ENCODE measurements around the gene LPAR6.
"Not testable (repeated sequence)": the region's sequence is repeated elsewhere in the genome, so short reads cannot be mapped to it uniquely, and the experiment has no call there.

Gene LPAR6, protein sequence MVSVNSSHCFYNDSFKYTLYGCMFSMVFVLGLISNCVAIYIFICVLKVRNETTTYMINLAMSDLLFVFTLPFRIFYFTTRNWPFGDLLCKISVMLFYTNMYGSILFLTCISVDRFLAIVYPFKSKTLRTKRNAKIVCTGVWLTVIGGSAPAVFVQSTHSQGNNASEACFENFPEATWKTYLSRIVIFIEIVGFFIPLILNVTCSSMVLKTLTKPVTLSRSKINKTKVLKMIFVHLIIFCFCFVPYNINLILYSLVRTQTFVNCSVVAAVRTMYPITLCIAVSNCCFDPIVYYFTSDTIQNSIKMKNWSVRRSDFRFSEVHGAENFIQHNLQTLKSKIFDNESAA

DNA sequence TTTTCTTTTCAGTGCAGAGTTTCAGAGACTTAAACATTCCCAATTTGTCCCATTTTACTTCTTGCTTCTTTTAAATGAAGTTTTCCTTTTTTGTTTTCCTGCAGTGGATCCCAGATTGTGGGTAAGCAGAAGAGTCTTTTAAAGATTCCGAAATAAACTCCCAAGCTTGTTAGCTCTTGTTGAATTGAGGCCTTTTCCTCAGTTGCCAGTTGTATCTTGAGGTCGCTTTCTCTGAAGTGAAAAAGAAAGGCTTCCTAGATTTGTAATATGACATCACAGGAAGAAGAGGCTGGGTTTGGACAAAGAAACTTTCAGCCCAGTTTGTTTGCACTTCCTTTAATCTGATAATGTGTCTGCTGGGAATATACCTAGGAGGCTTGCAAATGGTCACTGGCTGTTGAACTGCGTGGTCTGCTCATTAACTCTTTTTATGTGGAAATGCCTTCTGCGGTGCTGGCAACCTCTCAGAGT, at the start of gene LPAR6:
Gene LPAR6 (minus strand): TSS at position 233 of the 471 bp plus-strand sequence. CDS start 690 bp downstream, outside the sequence.
- DNase-seq: no peak

DNA sequence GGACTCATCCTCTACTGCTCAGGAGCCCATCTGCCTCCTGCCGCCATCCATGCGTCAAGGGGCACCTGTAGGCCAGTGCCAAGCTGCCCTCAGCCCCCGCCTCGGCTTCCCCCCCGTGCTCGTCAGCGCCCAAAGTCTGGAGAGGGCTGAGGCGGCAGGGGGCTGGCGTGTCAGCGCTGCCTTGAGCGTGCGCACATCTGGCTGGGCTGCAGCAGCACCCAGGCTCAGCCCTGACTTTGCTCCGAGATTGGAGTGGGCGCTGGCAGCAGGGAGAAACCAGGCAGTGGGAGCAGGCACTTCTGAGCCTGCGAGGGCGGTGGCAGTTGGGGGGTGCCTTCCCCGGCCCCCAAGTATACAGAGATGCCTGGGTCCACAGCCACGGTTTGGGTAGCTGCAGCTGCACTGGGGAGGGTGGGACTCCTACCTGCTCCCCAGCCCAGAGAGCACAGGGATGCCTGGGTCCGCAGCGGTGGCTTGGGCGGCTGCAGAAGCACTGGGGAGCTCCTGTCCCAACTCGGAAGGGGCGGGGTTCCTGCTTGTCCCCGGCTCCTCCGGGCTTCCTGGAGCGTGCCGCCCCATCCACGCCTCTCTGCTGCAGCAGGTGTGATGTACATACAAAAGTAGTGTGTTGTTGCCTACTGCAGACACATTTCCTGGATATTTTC, 44.8 kb upstream of the LPAR6 start:
- DNase-seq: no peak

DNA sequence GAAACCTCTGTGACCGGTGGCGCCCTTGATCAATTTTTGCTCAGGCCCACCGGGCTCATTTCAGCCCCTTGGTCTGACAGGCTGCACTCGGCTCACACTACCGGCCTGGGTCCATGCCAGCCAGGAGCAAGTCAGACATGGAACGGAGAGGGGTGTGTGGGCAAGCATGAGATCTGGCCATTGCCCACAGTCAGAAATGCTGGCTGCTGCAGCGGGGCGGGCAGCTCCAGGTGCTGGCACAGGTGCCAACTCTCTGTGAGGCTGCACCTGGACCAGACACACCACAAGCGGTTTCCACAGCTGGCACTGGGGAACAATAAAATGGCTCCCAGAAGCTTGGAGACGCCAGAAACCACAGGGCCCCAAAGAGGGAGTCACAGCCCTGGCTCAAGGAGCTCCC, 43.6 kb upstream of the LPAR6 start:
- no peak for DNase-seq

DNA sequence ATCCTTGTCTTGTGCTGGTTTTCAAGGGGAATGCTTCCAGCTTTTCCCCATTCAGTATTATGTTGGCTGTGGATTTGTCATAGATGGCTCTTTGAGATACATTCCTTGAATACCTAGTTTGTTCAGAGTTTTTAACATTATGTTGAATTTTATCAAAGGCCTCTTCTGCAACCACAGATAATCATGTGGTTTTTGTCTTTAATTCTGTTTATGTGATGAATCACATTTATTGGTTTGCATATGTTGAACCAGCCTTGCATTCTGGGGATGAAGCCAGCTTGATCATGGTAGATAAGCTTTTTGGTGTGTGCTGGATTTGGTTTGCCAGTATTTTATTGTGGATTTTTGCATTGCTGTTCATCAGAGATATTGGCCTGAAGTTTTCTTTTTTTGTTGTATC, 38.3 kb upstream of the LPAR6 start:
- not testable (repeated sequence) for DNase-seq

DNA sequence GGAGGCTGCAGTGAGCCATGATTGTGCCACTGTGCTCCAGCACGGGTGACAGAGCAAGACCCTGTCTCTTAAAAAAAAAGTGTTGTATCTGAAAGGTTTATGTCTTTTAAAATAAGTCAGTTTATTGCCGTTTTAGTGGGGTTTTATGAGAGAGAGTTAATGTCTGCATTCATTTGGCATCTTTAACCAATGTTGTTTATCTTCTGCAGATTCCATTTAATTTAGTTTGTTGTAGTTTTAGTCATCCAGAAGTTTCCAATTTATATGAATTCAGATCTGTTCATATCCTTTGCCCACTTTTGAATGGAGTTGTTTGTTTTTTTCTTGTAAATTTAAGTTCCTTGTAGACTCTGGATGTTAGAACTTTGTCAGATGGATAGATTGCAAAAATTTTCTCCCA, 36.7 kb upstream of the LPAR6 start:
- no peak for DNase-seq

DNA sequence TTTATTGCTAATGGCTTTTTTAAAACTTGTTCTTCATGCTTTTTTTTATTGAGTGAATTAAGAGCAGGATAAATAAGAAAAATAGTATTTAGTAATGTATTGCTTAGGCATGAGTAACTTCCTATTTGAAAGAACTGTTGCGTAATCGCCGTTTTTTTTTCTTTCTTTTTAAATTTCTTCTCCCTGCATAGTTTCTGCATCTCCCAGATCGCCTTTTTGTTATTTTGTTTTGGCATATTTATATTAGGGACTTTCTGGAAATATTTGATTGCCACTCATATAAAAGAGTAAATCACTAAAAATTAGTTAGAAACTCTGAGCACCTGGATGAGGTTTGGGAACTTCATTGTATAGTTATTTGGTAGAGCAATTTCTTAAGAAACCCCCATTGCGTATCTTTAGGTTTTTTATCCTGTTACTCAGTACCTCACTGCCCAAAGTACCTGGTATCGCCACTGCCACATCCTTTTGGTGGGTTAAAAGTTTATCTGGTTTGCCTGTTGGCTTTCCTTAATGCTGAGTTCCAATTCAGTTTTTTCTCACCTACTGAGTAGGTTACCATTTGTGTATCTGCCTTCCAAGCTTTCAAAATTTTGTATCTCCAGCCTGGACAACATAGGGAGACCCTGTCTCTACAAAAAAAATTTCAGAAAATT, 36.2 kb upstream of the LPAR6 start:
- DNase-seq: peak in 1 of 2 donors; percentile 42

DNA sequence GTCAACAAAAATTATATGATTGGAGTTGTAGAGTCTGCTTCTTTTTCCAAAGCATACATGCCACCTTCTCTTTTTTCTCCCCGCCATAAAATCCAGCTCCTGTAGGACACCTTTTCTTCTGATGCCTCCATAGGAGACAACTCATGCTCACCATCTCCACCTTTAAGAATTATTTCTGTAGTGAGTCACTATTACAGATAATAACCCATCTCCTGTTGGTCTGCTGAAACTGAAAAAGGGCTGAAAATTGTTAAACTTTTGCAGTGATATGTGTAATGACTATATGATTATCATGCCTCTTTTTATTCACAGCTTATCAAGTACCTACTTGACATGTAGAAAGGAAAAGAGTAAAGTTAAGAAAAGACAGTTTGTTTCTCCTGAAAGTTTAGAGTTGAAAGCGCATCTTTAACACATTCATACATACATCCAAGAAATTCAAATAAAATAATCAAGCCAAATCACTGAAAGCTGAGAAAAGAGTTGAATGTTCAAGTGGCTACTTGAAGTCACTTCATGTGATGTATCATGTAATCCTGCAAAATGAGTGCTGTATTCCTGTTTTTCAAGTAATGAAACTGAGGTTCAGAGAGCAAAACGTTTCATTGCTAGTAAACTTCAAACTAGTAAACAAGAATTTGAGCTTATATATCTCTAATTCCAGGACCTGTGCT, 35.5 kb upstream of the LPAR6 start:
- no peak for DNase-seq

DNA sequence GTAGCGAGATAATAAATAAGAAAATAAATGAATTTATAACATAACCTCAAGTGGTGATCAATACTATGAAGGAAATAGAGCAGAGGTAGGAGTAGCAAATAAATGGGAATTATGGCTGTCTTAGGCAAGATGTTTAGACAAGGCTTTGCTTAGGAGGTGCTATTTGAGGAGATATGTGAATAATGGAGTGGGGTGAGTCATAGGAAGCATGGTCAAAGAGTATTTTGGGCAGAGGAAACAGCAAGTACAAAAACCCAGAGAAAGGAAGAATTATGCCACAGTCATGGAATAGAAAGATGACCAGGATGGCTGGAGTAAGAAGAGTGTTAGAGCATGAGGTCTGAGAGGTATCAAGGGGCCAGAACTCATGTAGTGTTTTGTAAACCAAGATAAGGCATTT, 33.6 kb upstream of the LPAR6 start:
- DNase-seq: peak in 1 of 2 donors; percentile 69

DNA sequence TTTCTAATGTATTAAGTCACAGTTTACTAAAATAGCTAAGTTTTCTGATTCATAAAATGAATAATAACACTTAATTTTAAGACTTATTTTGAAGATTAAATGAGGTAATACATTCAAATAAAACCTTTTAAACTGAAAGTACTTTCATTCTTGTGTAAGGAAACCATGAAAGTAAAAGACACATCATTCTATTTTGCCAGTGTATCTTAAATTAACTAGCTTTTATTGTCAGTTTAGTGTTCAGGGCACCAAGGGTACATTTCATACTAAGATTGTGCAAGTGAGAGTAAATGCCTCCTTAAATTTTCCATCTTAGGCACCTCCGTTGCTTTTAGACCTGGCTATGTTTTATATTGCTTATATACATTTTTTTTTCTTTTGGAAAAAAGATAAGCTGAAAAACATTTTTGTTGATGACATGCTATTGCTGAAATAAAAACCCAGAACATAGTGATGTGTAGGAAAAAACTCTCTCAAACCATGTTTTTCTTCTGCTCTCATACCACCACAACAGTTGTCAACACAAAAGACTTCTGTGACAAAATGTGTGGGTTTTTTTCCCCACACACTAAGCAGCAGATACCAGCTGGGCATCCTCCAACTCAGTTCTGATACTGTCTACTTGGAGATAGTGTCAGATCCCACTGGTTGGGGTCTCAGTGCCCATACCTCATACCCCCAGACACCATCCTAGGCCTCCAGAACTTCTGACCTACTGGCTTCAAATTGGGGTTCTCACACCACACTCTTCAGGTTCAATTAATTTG, 30.7 kb upstream of the LPAR6 start:
- DNase-seq: no peak

DNA sequence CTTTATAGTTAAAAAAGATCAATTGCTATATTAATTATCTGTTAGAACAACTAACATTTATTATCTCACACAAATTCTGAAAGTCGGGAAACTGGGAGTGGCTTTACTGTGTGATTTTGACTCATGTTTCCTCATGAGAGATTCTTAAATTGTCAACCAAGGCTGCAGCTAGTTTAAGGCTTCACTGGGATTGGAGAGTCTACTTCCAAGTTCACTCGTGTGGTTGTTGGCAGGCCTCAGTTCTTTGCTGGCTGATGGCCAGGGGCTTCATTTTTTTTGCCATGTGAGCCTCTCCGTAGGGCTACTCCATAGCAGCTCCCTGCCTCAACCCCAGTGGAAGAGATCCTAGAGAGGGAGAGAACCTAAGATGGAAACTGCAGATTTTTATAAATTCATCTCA, 24.5 kb upstream of the LPAR6 start:
- no peak for DNase-seq

DNA sequence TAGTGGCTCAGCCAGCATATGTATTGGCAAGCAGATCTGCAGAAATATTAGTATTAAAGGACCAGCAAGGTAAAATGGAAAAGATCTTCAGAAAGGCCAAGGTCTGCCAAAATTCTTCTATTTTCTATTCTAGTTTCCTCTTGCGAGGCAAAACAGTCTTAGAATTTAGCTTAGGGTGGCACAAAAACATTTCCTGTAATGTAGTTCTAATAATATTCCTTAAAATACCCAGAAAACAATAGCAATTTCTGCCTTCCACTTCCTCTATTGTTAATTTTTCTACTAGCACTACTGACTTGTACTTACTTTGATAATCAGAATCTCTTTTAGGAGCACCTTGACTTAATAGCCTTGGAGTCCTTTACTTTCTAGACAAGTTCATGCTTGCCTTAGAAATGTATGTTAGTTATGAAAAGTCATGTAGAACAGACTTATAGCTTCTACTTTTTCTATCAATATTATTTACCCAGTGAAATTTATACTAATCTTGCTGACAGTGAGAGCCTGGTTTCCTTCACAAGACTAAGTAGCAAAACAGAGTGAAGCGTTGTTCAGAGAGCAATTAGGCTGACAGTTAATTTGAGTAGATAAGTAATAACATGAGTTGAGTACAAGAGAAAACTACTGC, 23.9 kb upstream of the LPAR6 start:
- DNase-seq: peak in 1 of 2 donors; percentile 16

DNA sequence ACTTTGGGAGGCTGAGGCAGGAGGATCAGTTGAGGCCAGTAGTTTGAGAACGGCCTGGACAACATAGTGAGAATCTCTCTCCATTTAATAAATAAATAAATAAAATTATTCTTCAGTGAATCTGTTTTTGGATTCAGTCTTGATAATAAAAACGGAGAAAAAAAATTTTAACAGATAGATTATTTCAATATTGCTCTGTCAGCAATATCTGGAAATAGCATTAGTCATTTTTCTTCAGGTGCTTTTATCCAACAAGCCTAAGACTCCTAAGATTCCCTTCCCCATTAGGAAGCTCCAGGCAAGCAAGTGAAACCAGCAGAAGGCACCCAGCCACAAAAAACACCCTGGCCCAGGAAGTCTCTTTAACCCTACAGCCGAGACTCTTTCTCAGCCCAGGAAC, 21.3 kb upstream of the LPAR6 start:
- DNase-seq: no peak

DNA sequence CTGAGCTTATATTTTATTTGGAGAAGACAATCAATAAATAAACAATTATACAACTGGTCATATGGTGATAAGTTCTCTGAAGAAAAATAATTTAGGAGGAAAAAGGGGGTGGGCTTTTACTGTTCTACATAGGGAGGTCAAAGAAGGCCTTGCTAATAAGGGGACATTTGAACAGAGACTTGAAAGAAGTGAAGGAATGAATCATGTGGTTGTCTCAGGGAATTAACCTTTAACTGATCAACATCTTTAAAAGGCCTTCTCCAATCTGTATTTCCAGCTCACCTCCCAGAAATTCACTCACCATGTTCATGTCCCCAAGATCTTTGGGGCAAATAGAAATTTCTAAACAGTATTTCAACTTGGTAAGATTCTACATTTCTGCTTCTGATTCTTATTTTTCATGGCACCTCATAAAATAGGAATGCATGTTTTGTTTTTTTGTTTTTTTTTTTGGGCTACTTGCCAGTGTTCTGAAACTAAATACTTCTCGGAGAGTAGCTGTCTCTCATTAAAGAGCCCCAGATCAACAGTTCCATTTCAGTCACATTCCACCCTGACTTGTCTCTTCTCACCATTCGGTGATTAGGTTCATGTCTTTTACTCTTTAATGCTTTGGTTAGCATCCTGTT, 19.2 kb upstream of the LPAR6 start:
- no peak for DNase-seq

DNA sequence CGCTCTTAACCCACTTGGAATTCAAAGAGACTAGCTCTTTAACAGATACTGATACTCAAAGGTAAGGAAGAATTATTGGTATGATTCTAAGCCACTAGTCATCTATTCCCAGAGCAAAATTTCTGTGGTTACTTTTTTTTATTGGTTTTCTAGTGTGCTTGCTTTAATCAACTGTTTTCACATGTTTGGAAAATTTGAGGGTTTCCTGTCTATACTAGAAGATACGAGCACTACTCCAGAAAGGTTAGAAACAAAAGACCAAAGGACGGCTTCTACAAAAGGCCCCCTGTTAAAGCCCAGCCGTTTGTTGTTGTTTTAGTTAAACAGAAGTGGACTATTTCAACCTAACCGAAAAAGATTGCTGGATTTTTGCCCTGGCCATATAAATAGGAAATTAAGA, 18.5 kb upstream of the LPAR6 start:
- peak in 1 of 2 donors; percentile 34 for DNase-seq

DNA sequence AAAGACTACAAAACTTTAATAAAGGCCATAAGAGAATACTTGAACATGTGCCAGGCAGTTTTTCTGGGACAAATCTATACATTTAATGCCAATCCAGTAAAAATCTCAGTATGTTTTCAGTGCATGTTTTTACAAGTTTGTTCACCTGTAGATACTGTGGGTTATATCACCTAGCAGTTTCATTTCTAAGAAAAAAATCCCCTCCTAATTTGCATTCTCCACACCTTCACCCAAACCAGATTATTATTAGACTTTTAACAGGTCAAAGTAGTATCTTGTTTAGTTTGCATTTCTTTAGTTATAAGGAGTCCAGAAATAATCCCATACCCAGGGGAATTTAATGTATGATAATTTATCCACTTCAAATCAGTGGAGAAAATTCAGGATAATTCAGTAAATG, 17.0 kb upstream of the LPAR6 start:
- DNase-seq: no peak

DNA sequence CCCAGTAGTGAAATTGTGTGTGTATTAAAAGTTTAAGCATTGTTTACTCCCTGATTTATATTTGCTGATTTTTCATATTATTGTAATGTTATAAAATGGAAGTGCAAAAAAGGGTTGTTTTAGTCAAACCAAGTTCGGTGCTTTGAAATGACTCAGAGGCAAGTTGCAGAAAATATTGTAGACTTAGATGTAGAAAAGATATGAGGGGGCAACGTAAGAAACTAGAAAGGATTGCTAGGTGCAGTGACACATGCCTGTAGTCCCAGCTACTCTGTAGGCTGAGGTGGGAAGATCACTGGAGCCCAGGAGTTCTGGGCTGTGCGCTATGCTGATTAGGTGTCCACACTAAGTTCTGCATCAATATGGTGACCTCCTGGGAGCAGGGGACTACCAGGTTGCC, 16.1 kb upstream of the LPAR6 start:
- no peak for DNase-seq

DNA sequence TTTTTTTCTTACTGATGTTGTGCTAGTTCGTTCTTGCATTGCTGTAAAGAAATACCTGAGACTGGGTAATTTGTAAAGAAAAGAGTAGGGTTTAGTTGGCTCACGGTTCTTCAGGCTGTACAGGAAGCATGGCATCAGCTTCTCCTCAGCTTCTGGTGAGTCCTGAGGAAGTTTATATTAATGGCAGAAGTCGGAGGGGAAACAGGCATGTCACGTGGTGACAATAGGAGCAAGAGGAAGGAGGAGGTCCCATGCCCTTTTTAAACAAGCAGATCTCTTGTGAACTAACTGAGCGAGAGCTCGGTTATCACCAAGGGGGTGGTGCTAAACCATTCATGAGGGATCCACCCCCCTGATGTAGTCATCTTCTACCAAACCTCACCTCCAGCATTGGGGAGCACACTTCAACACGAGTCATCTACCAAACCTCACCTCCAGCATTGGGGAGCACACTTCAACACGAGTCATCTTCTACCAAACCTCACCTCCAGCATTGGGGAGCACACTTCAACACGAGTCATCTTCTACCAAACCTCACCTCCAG, 13.9 kb upstream of the LPAR6 start:
- peak in 1 of 2 donors; percentile 32 for DNase-seq

DNA sequence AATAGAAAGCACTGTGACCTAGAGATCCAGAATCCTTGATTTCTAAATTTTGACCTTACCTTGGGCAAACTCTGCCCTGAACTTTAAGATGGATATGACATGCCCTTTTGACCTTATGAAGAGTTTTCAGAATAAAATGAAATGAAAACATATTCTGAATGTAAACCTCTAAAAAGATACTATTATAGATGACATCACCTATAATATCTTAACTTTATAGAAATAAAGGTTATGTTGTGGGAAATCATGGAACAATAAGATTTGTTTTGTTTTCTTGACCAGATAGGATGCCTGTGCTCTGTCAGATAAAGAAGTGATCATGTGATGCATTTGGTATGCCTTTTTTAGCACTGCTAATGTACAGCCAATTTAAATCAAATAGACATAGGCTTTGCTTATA, 13.1 kb upstream of the LPAR6 start:
- DNase-seq: no peak

DNA sequence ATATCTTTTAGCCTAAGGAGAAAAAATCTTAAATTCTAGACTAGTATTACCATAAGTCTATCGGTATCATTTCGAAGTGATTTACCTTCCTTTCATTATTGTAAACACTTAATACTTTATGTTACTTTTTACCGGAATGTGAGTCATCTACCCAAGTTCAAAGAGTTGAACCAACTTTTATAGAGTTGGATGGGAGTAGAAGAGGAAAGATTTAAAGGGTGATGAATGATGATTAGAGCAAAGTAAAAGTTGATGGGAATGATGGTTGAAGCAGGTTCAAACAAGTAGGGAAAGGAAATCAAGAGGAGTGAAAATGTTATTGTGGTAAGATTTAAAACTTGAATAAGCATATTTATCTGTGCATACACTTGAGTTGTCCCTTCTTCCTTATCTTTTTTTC, 11.3 kb upstream of the LPAR6 start:
- DNase-seq: no peak

DNA sequence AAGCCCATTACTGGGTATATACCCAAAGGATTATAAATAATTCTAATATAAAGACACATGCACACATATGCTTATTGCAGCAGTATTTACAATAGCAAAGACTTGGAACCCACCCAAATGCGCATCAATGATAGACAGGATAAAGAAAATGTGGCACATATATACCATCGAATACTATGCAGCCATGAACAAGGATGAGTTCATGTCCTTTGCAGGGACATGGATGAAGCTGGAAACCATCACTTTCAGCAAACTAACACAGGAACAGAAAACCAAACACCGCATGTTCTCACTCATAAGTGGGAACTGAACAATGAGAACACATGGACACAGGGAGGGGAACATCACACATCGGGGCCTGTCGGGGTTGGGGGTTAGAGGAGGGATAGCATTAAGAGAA, 9.1 kb upstream of the LPAR6 start:
- not testable (repeated sequence) for DNase-seq

DNA sequence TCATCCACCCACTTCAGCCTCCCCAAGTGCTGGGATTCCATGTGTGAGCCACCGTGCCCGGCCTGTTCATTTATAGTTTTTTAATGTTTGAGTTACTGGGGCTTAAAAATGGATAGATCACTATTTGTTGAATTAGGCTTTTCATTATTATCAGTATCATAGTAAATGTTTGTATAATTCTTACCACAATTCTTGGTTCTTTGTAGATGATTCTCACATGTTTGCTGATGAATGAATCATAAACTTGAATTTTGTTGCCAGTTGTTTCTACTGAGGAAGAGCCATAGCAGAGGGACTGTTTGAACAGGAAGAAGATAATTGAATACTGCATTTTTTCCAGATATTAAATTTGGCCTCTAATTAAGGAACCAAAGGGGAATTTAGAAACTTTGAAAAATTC, 2.6 kb upstream of the LPAR6 start:
- DNase-seq: no peak
